NCI-H1436 treated with DMSO at 0.1 percent for 48 hours (cell line): ENCODE results near the gene STUB1.
"Not testable (repeated sequence)": the region's sequence is repeated elsewhere in the genome, so short reads cannot be mapped to it uniquely, and the experiment has no call there.

Experiments
- DNase-seq: peaks from one replicate; lab custom pipeline; 2025; lab: John Stamatoyannopoulos, UW

STUB1 gene

GRCh38 chr16:712740-713250, 32.6 kb downstream of the STUB1 start:
- not testable (repeated sequence) for DNase-seq

GRCh38 chr16:714079-714478, 33.9 kb downstream of the STUB1 start:
- no peak for DNase-seq

- no peak for DNase-seq
These were observed 34.6 kb downstream of the STUB1 start, which contains the start of gene METRN for GRCh38 chr16:714558-715476. TSS of gene METRN (plus strand) at chr16:715118. CDS start at chr16:715290, 172 bp downstream.

GRCh38 chr16:715477-716199, 35.4 kb downstream of the STUB1 start:
- no peak for DNase-seq

- DNase-seq: no peak
These were observed 36.0 kb downstream of the STUB1 start for GRCh38 chr16:716200-716568.

- DNase-seq: no peak
These were observed 36.6 kb downstream of the STUB1 start for GRCh38 chr16:716768-717325.

- no peak for DNase-seq
These were observed 37.4 kb downstream of the STUB1 start for GRCh38 chr16:717450-718245.

- DNase-seq: no peak
These were observed 38.2 kb downstream of the STUB1 start for GRCh38 chr16:718389-718788.

- DNase-seq: no peak
These were observed 38.7 kb downstream of the STUB1 start for GRCh38 chr16:718922-719321.

GRCh38 chr16:719815-720446, 39.7 kb downstream of the STUB1 start:
- no peak for DNase-seq

GRCh38 chr16:720447-720989, 40.3 kb downstream of the STUB1 start:
- no peak for DNase-seq

GRCh38 chr16:720990-721764, 41.0 kb downstream of the STUB1 start, which contains the start of gene ANTKMT:
TSS of gene ANTKMT (plus strand) at chr16:721146. CDS start at chr16:721275, 129 bp downstream.
- DNase-seq: no peak

GRCh38 chr16:721765-722540, 41.7 kb downstream of the STUB1 start:
- DNase-seq: no peak

- no peak for DNase-seq
These were observed 42.8 kb downstream of the STUB1 start for GRCh38 chr16:722835-723633.

GRCh38 chr16:723695-724094, 43.5 kb downstream of the STUB1 start:
- no peak for DNase-seq

- no peak for DNase-seq
These were observed 44.2 kb downstream of the STUB1 start for GRCh38 chr16:724188-725040.

- no peak for DNase-seq
These were observed 44.8 kb downstream of the STUB1 start for GRCh38 chr16:725041-725376.
